ENCODE results near the gene BDH1.
"Not testable (repeated sequence)": the region's sequence is repeated elsewhere in the genome, so short reads cannot be mapped to it uniquely, and the experiment has no call there.

DNA sequence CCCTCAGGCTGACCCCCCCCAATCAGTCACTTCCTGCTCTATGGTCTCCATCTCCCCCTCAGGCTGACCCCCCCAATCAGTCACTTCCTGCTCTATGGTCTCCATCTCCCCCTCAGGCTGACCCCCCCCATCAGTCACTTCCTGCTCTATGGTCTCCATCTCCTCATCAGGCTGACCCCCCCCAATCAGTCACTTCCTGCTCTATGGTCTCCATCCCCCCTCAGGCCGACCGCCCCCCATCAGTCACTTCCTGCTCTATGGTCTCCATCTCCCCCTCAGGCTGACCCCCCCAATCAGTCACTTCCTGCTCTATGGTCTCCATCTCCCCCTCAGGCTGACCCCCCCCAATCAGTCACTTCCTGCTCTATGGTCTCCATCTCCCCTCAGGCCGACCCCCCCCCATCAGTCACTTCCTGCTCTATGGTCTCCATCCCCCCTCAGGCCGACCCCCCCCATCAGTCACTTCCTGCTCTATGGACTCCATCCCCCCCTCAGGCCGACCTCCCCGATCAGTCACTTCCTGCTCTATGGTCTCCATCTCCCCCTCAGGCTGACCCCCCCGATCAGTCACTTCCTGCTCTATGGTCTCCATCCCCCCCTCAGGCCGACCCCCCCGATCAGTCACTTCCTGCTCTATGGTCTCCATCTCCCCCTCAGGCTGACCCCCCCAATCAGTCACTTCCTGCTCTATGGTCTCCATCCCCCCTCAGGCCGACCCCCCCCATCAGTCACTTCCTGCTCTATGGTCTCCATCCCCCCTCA lies 37.7 kb downstream of the BDH1 start:
- TF ChIP-seq, protein P1, sequence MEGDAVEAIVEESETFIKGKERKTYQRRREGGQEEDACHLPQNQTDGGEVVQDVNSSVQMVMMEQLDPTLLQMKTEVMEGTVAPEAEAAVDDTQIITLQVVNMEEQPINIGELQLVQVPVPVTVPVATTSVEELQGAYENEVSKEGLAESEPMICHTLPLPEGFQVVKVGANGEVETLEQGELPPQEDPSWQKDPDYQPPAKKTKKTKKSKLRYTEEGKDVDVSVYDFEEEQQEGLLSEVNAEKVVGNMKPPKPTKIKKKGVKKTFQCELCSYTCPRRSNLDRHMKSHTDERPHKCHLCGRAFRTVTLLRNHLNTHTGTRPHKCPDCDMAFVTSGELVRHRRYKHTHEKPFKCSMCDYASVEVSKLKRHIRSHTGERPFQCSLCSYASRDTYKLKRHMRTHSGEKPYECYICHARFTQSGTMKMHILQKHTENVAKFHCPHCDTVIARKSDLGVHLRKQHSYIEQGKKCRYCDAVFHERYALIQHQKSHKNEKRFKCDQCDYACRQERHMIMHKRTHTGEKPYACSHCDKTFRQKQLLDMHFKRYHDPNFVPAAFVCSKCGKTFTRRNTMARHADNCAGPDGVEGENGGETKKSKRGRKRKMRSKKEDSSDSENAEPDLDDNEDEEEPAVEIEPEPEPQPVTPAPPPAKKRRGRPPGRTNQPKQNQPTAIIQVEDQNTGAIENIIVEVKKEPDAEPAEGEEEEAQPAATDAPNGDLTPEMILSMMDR (optimal IDR thresholded peaks at IDR 0.05 in 1 of 3, IDR thresholded peaks at IDR 0.05 in 1 of 3, conservative IDR thresholded peaks at IDR 0.05 in 1 of 3; ENCODE audit: extremely low read depth in 1 of 3, insufficient read depth in 2 of 3, low read length in 3 of 3) = not testable (repeated sequence)
- TF ChIP-seq EZH2 (IDR thresholded peaks at IDR 0.05; ENCODE audit: low read length) = not testable (repeated sequence)
